ENCODE data around the gene GNAI1. TPM values are rescaled to one million over a fixed set of nuclear protein-coding genes. Genes with fewer than 3 reads are reported as not detected.

The GNAI1 gene
- total and polyA plus RNA-seq, 10 of the 15 experiments (the other 5 are each of a cell fraction or from before 2014, with no cell fraction given) = not detected

DNA sequence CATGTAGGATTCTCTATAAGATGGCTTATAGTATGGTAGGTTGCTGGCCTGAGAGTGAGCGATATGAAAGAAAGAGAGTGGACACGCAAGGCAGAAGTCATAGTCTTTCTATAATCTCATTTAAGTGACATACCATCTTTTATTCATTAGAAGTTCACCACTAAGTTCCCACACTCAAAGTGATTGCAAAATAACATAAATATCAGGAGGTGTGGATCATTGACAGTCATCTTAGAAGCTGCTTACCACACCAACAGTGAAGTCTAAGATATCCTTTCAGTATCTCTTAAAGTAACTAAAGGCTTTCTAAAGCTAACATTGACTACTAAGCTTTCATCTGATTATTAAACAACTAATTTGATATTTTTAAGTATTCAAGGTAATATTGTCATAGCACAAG is 36.9 kb upstream of the GNAI1 start (continued):
- TF ChIP-seq REST (IDR thresholded peaks at IDR 0.05; ENCODE audit: low read depth, low read length) (no peak), CREB1 (IDR thresholded peaks at IDR 0.05; ENCODE audit: low read depth) (no peak), EGR1 (IDR thresholded peaks at IDR 0.05; ENCODE audit: borderline replicate concordance in 1 of 2, low read depth in 2 of 2, low read length in 2 of 2) (no peak)

DNA sequence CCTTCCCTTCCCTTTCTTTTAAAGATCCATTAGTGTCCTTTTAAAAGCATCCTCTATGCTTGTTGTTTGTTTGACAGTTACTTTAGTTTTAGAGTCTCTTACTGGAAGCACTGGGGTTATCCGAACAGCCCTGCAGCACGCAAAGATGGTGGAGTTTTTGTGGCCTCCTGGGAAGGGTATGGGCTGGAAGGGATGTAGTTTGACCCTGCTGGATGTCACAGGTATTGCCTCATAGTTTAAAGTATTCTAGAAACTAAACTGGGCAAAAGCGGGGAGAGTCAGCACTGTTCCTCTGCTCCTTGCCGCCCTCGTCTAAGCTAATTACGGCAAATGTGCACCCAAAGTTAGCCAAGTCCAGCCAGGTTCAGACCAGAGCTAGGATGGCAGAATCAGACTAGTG is 35.8 kb upstream of the GNAI1 start:
- in situ Hi-C loops (cut with MboI) = no loop called here
- ChIA-PET POLR2A (no interaction called here), CTCF (no interaction called here), SMC1A (ENCODE audit: uncharacterized antibody, unreplicated experiment) (no interaction called here), RAD21 (ENCODE audit: unreplicated experiment) (no interaction called here)
- Histone ChIP-seq H3K9ac (ENCODE audit: control insufficient read depth, insufficient read depth, low read length) (no peak overlapping the region), H3K4me3 (no peak overlapping the region), H4K20me1 (ENCODE audit: control insufficient read depth, insufficient read depth) (no peaks in the 10 kb centered on the region), H3K4me2 (ENCODE audit: control insufficient read depth, insufficient read depth) (no peak overlapping the region), H3K9me3 (replicated peaks; ENCODE audit: control insufficient read depth, insufficient read depth, low read length) (no peaks in the 10 kb centered on the region), H3K79me2 (ENCODE audit: control insufficient read depth, insufficient read depth, low read length) (no peaks in the 10 kb centered on the region), H2AFZ (ENCODE audit: control insufficient read depth, low read depth, low read length) (no peak overlapping the region), H3K27me3 (replicated peaks in 1 of 2; ENCODE audit: control insufficient read depth in 2 of 2, insufficient read depth in 2 of 2, low read length in 1 of 2) (no peaks in the 10 kb centered on the region), H3K36me3 (ENCODE audit: control insufficient read depth in 2 of 2, insufficient read depth in 2 of 2, low read length in 1 of 2) (no peaks in the 10 kb centered on the region), H3K4me1 (ENCODE audit: control insufficient read depth, insufficient read depth, low read length) (no peaks in the 10 kb centered on the region), H3K27ac (ENCODE audit: control insufficient read depth, insufficient read depth) (no peak overlapping the region)
- ATAC-seq (peak; percentile 62; the same call in 2 of the 3 replicates), DNase-seq (ENCODE audit: low read depth, low spot score) (no peak), FAIRE-seq (no peak)
- intact Hi-C loops (cut with micrococcal nuclease; ENCODE audit: unreplicated experiment) = no loop called here
- TF ChIP-seq CTCF (IDR thresholded peaks at IDR 0.05 in 2 of 3, conservative IDR thresholded peaks at IDR 0.05 in 1 of 3; ENCODE audit: control insufficient read depth in 2 of 3, extremely low read depth in 1 of 3, insufficient read depth in 1 of 3, low read depth in 3 of 3, low read length in 3 of 3) = 0 out of 6 replicates have a peak, but pooled peaks of 1 of the 3 experiments have one; percentile 7
- no peak for TF ChIP-seq NR2C2 (IDR thresholded peaks at IDR 0.05; ENCODE audit: borderline replicate concordance, control insufficient read depth, insufficient read length, low read depth)
- 84% methylated on average over 6 of the region's 6 CpGs for WGBS (ENCODE audit: insufficient coverage, insufficient replicate concordance, low lambda C conversion rate, missing lambda C conversion rate)
- no TSS peak for BruUV-seq (replicated peaks)

Data from GM12878 (cell line).